GM12874 (cell line): ENCODE results near the gene PKLR.

ENCODE experiments used
- CTCF ChIP-seq: IDR thresholded peaks from 2 replicates; pipeline ENCODE4 v1.5.1; 2011; ENCODE audit warnings: low read depth, mild to moderate bottlenecking, control low read depth, low read length, moderate library complexity; ENCODE audit not compliant: insufficient read depth

The PKLR gene

DNA sequence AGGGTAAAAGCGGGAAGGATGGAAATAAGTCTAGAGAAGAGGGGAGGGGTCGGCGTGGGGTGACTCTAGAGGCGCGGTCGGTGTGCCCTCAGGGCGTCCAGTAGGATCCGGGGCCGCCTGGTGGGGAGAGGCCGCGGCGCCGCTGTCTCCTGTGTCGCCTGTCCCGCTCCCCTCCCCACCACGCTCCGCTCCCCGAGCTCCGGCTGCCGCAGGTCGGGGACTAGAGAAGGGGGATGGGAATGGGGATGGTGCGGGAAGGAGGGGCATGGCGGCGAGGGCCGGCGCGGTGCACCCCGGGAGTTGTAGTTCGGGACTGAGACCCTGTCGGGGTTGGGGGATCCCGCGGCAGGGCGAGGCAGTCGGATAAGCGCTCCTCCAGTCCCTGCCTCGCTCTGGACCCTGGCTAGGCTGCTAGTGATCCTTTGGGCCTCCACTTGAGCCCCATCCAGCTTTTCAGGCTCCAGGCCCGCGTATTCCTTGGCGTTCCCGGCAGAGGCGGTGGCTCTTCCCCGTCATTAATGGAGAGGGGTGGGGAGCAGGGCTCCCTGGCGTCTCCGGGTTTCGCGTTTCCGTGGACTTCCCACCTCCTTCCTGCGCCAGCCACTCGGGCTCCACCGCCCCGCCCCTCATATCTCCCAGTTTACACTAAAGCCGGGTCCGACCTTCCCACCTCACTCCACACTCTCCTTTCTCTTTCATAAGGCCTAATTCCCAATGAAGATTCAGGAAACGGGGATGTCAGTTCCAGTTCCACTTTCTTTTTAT lies 45.8 kb downstream of the PKLR start, which contains the start of gene ENTREP3:
TSS of gene ENTREP3 (minus strand) at position 241 of the 765 bp plus-strand sequence. CDS start 606 bp downstream, outside the sequence.
- no peak for TF ChIP-seq CTCF

DNA sequence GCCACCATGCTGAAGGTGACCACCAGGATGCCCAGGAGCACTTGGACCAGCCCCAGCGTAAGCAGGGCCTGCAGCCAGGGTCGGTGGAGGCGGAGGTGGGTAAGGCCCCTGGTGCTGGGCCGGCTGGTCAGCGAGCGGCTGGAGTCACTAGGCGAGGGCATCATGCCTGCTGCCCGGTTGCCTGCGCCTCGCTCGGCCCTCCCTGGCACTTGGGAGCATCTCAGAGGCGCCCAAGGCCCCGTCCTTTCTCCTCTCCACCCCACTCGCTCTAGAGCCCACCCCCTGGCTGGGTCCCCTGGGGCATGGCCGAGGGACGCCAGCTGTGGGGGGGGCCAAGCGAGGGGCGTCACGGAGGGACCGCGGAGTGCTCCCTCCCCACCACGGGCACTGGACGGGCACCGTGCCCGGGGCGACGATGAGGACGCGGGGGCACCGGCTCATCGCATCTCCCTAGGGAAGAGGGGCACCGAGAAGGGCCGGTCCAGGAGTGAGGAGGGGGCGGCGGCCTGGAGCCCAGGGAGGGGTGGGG lies 46.5 kb downstream of the PKLR start:
- TF ChIP-seq CTCF: no peak

DNA sequence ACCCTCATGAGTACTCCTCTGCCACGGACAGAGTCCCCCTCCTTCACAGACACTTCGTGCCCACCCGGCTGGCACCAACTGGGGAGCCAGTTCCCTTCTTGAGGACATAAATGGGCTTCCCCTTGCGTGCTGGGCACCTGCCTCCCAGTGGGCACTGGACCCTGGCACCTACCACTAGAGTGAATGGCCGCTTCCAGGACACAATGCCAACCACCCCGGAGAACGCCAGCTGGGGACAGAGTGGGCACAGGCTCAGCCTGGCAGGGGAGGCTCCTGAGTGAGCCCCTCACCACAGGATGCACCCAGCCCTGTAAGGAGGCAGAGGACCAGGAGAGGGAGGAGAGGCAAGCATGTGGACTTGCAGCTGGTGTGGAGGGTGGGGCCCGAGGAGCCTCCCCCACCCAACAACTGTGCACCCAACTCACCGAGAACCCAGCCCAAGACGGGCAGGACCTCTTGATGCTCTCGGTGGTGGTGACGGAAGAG lies 47.0 kb downstream of the PKLR start:
- TF ChIP-seq CTCF: no peak

GRCh38 chr1:155253797-155254196 lies 47.4 kb downstream of the PKLR start:
- no peak for TF ChIP-seq CTCF

DNA sequence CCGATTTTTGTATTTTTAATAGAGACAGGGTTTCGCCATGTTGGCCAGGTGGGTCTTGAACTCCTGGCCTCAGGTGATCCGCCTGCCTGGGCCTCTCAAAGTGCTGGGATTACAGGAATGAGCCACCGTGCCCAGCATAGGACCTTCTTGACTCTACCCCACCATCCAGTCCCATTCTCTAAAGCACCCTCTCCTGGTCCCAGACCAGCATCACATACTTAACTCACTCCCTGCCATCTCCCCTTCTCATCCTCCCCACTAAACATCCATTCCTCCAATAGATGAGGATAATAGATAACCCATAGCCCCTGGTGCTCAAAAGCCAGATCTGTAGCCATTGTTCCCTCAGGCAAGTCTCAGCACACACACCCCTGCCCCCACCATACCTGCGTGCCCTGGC lies 48.0 kb downstream of the PKLR start:
- 0 out of 2 replicates have a peak, but pooled peaks have one; percentile 2 for TF ChIP-seq CTCF

GRCh38 chr1:155251566-155251965 lies 49.7 kb downstream of the PKLR start:
- no peak for TF ChIP-seq CTCF

DNA sequence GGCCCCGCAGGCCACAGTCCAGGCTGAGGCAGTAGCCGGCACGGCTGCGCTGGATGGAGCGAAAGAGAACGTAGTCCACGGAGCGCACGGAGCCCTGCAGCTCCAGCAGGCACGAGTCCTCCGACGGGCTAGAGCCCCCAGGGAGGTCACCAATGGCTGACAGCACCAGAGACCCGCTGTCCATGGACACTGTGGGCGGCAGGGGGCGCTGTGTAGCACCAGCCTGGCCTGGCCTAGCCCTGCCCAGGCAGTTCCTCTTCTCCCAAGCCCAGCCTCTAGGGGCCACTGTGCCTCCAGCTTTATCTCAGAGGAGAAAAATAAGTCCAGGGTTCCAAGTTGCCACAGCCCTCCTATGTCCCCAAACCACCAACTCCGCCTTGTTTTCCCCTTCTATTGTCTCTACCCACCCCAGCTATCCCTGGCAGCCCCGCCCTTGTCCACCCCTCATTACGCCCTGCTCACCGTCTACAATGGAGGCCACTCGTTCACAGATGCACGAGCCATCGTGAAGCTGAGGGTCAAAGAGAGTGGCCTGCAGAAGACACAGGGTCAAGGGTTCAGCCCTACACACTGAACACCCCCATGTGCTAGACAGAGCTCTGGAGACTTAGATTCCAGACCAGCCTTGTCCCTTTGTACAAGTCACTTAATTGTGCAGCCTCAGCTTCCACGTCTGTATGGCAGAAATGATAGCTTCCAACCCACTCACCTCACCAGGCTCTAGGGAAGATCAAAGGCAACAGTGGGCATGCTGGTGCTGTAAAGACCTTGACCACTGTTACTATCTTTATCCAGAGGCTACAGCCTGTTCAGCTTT lies 50.4 kb downstream of the PKLR start:
- peak; percentile 100 for TF ChIP-seq CTCF
